ENCODE measurements around the gene ASTL.

DNA sequence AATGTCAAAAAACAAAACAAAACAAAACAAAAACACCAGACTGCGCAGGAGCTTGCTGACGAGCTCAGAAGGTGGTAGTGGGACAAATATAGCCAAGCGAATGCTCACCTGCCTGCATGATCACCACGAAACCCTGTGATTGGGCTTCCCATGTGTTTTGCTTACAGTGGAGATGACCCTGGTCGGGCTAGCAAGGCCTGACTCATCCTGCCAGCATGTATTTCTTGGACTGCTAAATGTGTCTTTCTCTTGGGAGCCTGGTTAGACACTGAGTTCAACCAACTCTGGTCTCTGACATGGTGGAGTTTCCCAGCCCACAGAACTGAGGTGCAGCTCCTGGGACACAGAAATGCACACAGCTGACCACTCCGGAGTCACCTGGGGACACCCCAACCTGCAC is 37.6 kb upstream of the ASTL start:
- TF ChIP-seq CTCF (IDR thresholded peaks at IDR 0.05) = no peak
- TF ChIP-seq SIN3A (IDR thresholded peaks at IDR 0.05; ENCODE audit: borderline replicate concordance, insufficient read depth, low read depth, low read length) = no peak
- TF ChIP-seq POLR2AphosphoS5 (IDR thresholded peaks at IDR 0.05; ENCODE audit: low read depth, low read length) = no peak
- TF ChIP-seq TCF7L2 (IDR thresholded peaks at IDR 0.05; ENCODE audit: low read depth, low read length) = no peak
- TF ChIP-seq, protein P1, sequence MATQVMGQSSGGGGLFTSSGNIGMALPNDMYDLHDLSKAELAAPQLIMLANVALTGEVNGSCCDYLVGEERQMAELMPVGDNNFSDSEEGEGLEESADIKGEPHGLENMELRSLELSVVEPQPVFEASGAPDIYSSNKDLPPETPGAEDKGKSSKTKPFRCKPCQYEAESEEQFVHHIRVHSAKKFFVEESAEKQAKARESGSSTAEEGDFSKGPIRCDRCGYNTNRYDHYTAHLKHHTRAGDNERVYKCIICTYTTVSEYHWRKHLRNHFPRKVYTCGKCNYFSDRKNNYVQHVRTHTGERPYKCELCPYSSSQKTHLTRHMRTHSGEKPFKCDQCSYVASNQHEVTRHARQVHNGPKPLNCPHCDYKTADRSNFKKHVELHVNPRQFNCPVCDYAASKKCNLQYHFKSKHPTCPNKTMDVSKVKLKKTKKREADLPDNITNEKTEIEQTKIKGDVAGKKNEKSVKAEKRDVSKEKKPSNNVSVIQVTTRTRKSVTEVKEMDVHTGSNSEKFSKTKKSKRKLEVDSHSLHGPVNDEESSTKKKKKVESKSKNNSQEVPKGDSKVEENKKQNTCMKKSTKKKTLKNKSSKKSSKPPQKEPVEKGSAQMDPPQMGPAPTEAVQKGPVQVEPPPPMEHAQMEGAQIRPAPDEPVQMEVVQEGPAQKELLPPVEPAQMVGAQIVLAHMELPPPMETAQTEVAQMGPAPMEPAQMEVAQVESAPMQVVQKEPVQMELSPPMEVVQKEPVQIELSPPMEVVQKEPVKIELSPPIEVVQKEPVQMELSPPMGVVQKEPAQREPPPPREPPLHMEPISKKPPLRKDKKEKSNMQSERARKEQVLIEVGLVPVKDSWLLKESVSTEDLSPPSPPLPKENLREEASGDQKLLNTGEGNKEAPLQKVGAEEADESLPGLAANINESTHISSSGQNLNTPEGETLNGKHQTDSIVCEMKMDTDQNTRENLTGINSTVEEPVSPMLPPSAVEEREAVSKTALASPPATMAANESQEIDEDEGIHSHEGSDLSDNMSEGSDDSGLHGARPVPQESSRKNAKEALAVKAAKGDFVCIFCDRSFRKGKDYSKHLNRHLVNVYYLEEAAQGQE (IDR thresholded peaks at IDR 0.05; ENCODE audit: insufficient read depth in 1 of 2, low read depth in 2 of 2, low read length in 1 of 2) = no peak

All from Panc1 (cell line).